IPS DF 19.7 (cell line): ENCODE results near the gene GNPTG.

ENCODE experiments used
- DNase-seq: peaks from one replicate; pipeline ENCODE4 v3.0.0-alpha.2; 2013; ENCODE audit warnings: low read depth, low spot score

The GNPTG gene

DNA sequence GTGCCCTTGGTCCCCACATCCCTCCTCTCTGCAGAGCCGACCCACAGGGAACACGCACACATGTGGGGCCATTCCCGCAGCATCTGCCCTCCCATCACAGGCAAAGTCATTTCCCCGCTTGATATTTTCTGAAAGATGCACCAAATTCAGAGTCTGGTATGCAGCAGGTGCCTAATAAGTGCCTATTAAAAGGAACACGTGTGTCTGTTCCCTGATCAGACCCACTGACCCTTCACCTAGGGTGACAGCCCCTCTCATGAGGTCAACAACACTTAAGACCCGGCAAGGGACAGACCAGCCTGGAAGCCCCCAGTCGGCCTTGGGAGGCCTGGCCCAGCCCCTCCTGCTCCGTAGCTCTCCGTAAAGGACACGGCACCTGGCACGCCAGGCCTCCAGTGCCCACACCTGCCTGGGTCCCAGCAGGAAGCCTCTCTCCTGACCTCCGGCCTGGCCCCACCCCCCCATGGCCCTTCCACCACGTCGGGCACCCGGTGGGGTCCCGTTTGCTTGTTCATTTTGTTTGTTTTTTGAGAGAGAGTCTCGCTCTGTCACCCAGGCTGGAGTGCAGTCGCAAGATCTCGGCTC, 42.7 kb downstream of the GNPTG start:
- DNase-seq: no peak

DNA sequence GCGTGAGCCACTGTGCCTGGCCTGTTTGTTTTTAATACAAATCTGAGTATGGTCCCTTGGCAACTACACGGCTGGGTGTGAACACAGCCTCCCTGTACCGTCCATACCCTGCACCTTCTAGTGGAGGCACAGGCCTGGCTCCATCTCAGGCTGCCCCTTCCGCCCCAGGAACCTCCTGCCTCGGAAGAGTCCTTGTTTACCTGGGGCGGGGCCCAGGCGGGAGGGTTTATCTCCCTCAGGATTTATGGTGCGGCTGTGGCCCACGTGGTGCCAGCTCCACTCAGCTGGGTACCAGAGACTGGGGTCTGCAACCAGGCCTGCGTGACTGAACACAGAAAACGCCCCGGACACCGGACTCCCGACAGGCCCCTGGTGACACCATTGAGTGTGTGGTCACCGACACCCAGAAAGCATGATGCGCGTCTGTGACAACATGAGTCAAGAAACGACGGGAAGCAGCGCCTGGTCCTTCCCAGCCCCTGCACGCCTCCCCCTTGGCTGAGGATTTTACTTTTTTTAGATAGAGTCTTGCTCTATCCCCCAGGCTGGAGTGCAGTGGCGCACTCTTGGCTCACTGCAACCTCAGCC, 43.8 kb downstream of the GNPTG start:
- DNase-seq: no peak

DNA sequence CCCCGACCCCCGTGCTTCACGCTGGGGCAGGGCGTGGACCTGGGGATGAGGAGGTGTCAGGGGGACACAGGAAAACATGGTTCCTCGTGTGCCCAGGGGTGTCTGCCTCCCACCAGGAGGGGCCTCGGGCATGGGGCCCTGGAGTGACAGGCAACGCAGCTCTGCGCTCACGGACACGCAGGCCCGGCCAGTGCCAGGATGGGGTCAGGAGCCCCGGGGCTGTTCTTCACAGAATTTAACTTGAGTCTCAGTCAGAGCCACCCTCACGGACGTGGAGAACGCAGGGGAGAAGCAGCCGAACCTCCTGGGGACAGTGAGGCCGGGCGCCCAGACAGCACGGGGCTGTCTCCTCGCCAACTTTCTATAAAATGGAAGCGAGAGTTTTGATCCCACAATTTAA, 46.0 kb downstream of the GNPTG start:
- DNase-seq: no peak

GRCh38 chr16:1398351-1398750, 46.6 kb downstream of the GNPTG start:
- DNase-seq: no peak

- no peak for DNase-seq
Measured at GRCh38 chr16:1398826-1399581, 47.3 kb downstream of the GNPTG start.

GRCh38 chr16:1401061-1401757, 49.5 kb downstream of the GNPTG start:
- DNase-seq: no peak

DNA sequence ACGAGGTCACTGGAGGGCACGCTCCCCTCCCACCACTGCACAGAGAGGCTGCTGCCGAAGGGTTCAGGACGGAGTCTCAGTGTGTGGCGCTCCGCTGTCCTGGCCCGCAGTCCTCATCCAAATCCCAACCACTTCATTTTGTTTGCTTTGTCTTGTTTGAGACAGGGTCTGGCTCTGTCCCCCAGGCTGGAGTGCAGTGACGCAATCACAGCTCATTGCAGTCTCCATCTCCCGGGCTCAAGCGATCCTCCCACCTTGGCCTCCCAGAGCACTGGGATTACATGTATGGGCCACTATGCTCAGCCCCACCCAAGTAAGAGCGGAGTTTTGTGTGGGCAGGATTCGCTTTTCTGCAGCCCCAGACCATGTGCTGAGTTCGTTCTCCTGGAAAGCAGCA, 50.0 kb downstream of the GNPTG start:
- DNase-seq: no peak

- DNase-seq: no peak
Measured at GRCh38 chr16:1403036-1403435, 51.3 kb downstream of the GNPTG start.

DNA sequence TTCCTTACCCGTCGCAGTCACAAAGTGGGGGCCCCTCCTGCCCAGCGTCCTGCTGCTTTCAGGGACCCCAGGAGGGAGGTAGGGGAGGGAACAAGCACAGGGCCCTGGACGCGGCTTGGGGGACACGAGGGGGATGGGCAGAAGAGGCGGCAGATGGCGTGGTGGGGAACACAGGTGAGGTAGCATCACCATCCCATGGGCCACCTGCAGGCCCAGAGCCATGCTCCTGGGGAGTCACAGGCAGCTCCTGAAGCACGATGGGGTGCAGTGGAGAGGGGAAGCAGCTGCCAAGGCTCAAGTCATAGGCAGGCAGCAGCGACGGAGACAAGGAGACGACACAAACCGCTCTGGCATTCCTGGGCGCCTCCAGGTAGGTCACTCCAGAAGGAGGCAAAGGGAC, 52.0 kb downstream of the GNPTG start:
- no peak for DNase-seq

- DNase-seq: no peak
Measured at GRCh38 chr16:1407753-1408152, 56.0 kb downstream of the GNPTG start.

DNA sequence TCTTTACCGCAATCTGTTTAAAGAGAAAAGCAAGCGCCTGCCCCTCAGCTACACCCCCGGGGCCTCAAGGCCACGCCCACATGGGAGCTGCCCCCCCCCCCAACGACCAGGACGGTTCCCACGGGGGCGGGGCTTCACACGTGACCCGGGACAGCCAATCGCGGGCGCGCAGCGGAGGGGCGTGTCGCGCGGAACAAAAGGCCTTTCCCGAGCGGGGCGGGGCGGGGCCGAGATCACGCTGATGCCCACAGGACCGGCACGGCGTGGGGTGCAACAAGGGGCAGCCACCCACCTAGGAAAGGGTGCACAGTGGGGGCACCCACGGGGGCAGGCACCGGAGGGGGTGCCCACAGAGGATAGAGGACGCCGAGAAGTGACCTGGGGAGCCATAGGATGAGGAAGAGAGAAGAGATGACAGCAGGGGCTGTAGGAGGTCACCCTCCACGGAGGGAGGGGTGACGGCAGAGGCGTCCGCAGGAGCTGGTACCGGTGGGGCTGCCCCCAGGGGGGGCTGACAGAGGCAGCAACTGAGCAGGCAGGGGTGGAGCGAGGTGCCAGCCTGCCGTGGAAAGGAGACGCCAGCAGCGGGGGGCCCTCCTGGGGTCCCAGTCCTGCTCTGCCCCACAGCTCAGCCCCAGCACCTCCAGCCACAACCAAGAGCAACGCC, 56.6 kb downstream of the GNPTG start:
- no peak for DNase-seq

- DNase-seq: no peak
Measured at GRCh38 chr16:1412847-1413246, 61.1 kb downstream of the GNPTG start.
